Measurements from ENCODE around the gene PAXX. TPM values are rescaled to one million over a fixed set of nuclear protein-coding genes. Genes with fewer than 3 reads are reported as not detected.

The PAXX gene
- total and polyA plus RNA-seq, 9 of the 15 experiments (the other 6 are each of a cell fraction or from before 2014, with no cell fraction given), result 1.2 to 175 (median 38.5) TPM

GRCh38 chr9:136944212-136944518, 48.1 kb upstream of the PAXX start (continued):
- TF ChIP-seq USF1 (CRISPR knock-in tag; IDR thresholded peaks at IDR 0.05) (no peak), HCFC1 (IDR thresholded peaks at IDR 0.05; ENCODE audit: low read depth, low read length) (no peak), RBBP5 (IDR thresholded peaks at IDR 0.05; ENCODE audit: borderline replicate concordance, insufficient read depth, low read length, poor library complexity, severe bottlenecking) (peak; percentile 80), SAFB2 (IDR thresholded peaks at IDR 0.05; ENCODE audit: borderline replicate concordance, low read depth, low read length, severe bottlenecking) (no peak), EHMT2 (IDR thresholded peaks at IDR 0.05) (no peak), KLF13 (tag; IDR thresholded peaks at IDR 0.05; ENCODE audit: borderline replicate concordance, low read depth) (no peak), DEAF1 (CRISPR knock-in tag; IDR thresholded peaks at IDR 0.05) (no peak), BCLAF1 (IDR thresholded peaks at IDR 0.05; ENCODE audit: borderline replicate concordance in 1 of 2, control insufficient read depth in 1 of 2, low read depth in 2 of 2, low read length in 1 of 2) (no peak), RB1 (IDR thresholded peaks at IDR 0.05; ENCODE audit: low read depth) (peak; percentile 1; the same call in 1 of the 2 replicates), CTCF (IDR thresholded peaks at IDR 0.05 in 2 of 3, conservative IDR thresholded peaks at IDR 0.05 in 1 of 3; ENCODE audit: insufficient read depth in 2 of 3, low read depth in 1 of 3, low read length in 3 of 3) (peak in 2 of 3 experiments; percentile 26 to 35; a peak in 2 of 6 replicates), HMBOX1 (IDR thresholded peaks at IDR 0.05) (no peak), BDP1 (IDR thresholded peaks at IDR 0.05; ENCODE audit: insufficient read depth, insufficient read length) (no peak), HMGXB4 (CRISPR knock-in tag; IDR thresholded peaks at IDR 0.05) (peak; percentile 76; the same call in 1 of the 2 replicates), ZFP36 (IDR thresholded peaks at IDR 0.05; ENCODE audit: low read depth, low read length, partially characterized antibody) (no peak), PTRF (tag; IDR thresholded peaks at IDR 0.05) (no peak), NBN (IDR thresholded peaks at IDR 0.05; ENCODE audit: low read depth) (no peak)

Data from K562 (cell line).